CD4-positive, alpha-beta memory T cell (primary cell): ENCODE results near the gene EFTUD2. TPM values are rescaled to one million over a fixed set of nuclear protein-coding genes. Genes with fewer than 3 reads are reported as not detected.
A peak's percentile ranks its signal among the peaks of the same experiment; 100 is the strongest.

Source experiments
- CTCF ChIA-PET: fragments of 350-600 bp; sonication (Branson Sonifier 250); formaldehyde crosslinking; loops from one replicate; lab custom pipeline; 2021; ENCODE audit warnings: inconsistent platforms; ENCODE audit not compliant: partially characterized antibody; lab: Charles Lee
- POLR2A ChIA-PET: fragments of 350-600 bp; sonication (Branson Sonifier 250); formaldehyde crosslinking; loops from one replicate; lab custom pipeline; 2021; ENCODE audit not compliant: partially characterized antibody; lab: Charles Lee
- DNase-seq, 5 donors: peaks; one replicate each; pipeline versions ENCODE4 v3.0.0 to v3.0.0-alpha.2; 2020 to 2022; ENCODE audit warnings: mixed read lengths in 1 of 5
- H3K27ac ChIP-seq: one replicate; pipeline ENCODE4 v1.7.0; 2013; ENCODE audit warnings: low read depth, low read length
- H3K27me3 ChIP-seq: 2 replicates; pipeline ENCODE4 v1.7.0; 2013; ENCODE audit warnings: mild to moderate bottlenecking, low read length, moderate library complexity; ENCODE audit not compliant: insufficient read depth
- H3K36me3 ChIP-seq: 2 replicates; pipeline ENCODE4 v1.7.0; 2013; ENCODE audit warnings: mild to moderate bottlenecking, low read length, moderate library complexity; ENCODE audit not compliant: insufficient read depth
- H3K4me1 ChIP-seq: 2 replicates; pipeline ENCODE4 v1.7.0; 2013; ENCODE audit warnings: mild to moderate bottlenecking, low read length, moderate library complexity; ENCODE audit not compliant: insufficient read depth
- H3K4me3 ChIP-seq, 2 donors: one replicate each; pipeline ENCODE4 v1.7.0; 2013; ENCODE audit warnings: low read length in 2 of 2, mild to moderate bottlenecking in 1 of 2
- H3K9me3 ChIP-seq, 2 donors: one replicate each; pipeline ENCODE4 v1.7.0; 2013; ENCODE audit warnings: low read length in 2 of 2, control low read depth in 1 of 2; ENCODE audit not compliant: control insufficient read depth in 1 of 2
- H3K27ac Mint-ChIP-seq, 7 donors: one replicate each; pipeline ENCODE4 v1.8.0; 2020 to 2021; ENCODE audit warnings: mixed read lengths in 7 of 7, mild to moderate bottlenecking in 6 of 7, inconsistent platforms in 3 of 7, moderate library complexity in 3 of 7
- H3K27me3 Mint-ChIP-seq, 2 donors: one replicate each; pipeline ENCODE4 v1.8.0; 2020 to 2021; ENCODE audit warnings: mixed read lengths in 2 of 2
- H3K36me3 Mint-ChIP-seq, 2 donors: one replicate each; pipeline ENCODE4 v1.8.0; 2020 to 2021; ENCODE audit warnings: mixed read lengths in 2 of 2, inconsistent platforms in 1 of 2, mild to moderate bottlenecking in 1 of 2
- H3K4me1 Mint-ChIP-seq, 4 donors: one replicate each; pipeline ENCODE4 v1.8.0; 2020 to 2021; ENCODE audit warnings: mixed read lengths in 4 of 4, mild to moderate bottlenecking in 1 of 4
- H3K4me3 Mint-ChIP-seq, 8 donors: one replicate each; pipeline ENCODE4 v1.8.0; 2020 to 2021; ENCODE audit warnings: mixed read lengths in 8 of 8, mild to moderate bottlenecking in 7 of 8, moderate library complexity in 6 of 8, inconsistent platforms in 3 of 8
- H3K9me3 Mint-ChIP-seq, 8 donors: one replicate each; pipeline ENCODE4 v1.8.0; 2020 to 2021; ENCODE audit warnings: mixed read lengths in 8 of 8, mild to moderate bottlenecking in 5 of 8, inconsistent platforms in 3 of 8, moderate library complexity in 1 of 8
- intact Hi-C: fragments of 100-400 bp; cut with micrococcal nuclease; formaldehyde crosslinking; loops from one replicate; pipeline ENCODE4 v1.15.1; 2023
- polyA plus RNA-seq, 2 donors: library from polyadenylated mRNA; unstranded; fragments of 300-500 nt; fragmentation: Illumina TruSeq; gene quantifications; one replicate each; pipeline ENCODE4 v1.2.3, GENCODE V29; 2021
- total RNA-seq, 2 experiments: library from RNA; stranded (reverse); gene quantifications; one replicate each; pipeline ENCODE4 v1.2.3, GENCODE V29; 2021

Gene EFTUD2
- total and polyA plus RNA-seq, 4 experiments from 2014 or later, result 82.2 to 101 (median 90.6) TPM

DNA sequence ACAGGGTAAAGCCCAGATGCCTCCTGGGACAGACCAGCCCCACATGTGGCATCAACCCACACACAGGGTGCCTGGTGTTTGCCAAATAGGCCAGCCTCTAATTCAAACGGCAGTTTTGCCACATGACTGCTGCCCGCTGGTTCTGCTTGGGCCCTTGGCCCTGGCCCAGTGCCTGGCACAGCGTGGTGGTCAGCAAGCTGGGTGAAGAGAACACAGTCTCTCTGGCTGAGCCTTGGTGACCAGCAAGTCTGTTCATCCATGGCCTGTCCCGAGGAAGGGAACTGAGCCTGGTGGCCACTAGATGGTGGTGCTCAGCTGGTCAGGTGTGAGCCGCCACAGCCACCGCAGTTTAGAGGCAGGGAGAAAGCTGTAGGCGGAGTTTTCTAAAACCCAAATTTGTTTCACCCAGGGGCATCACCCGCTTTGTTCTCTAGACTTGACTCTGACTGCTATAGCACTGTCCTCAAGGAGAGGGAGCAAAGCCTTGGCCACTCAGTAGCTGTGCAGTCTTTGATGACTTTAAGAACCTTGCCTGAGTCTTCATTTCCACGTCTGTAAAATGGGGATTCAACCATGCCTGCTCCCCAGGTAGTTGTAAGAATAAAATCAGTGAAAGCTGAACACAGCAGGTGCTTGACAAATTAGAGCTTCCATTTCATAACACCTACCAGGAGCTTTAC is 20.8 kb upstream of the EFTUD2 start:
- CTCF ChIA-PET, result interaction anchor here (0.6 to 6.7 kb wide), 11 partner anchors 9 to 466 kb away, joined by 3 to 76 read pairs (median 4); partner anchors contain the start of gene ACBD4
- Histone ChIP-seq H3K4me1 (no peaks in the 10 kb centered on the region), H3K36me3 (no peaks in the 10 kb centered on the region), H3K4me3 (no peak overlapping the region), H3K27ac (no peak overlapping the region), H3K27me3 (no peaks in the 10 kb centered on the region), H3K9me3 (no peaks in the 10 kb centered on the region)
- Mint-ChIP-seq H3K9me3 (no peaks in the 10 kb centered on the region), H3K4me3 (no peak overlapping the region), H3K27ac (no peak overlapping the region), H3K4me1 (peaks cover 0 to 3% (median 0%) of the 10 kb centered on the region in 4 donors), H3K27me3 (peaks cover 4 to 6% of the 10 kb centered on the region in 2 donors), H3K36me3 (no peaks in the 10 kb centered on the region)
- peak in 4 of 5 donors; percentile 45 to 50 (median 48) for DNase-seq
- POLR2A ChIA-PET, result interaction anchor here (0.6 to 1.7 kb wide), 3 partner anchors 100 to 190 kb away, joined by 3 to 6 read pairs (median 3); no protein-coding TSS in a partner anchor
- intact Hi-C loops, result loop anchor here (1.0 to 2.0 kb wide), 3 partner anchors 102 to 279 kb away; no protein-coding TSS in a partner anchor

DNA sequence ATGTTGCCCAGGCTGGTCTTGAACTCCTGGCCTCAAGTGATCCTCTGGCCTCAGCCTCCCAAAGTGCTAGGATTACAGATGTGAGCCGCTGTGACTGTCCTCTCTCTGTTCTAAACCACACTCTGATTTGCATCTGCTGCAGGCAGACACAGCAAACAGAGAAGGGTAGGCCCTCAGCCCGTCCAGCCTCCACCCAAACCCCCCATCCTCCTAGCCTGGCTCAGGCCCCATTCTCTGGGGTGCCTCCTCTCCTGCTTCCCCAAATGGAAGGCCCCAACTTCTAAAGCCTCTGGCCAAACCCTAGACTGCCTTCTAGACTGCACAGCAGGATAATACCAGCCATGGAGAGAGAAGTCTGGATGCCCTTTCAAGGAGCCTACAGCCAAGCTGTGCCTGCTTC is 20.2 kb upstream of the EFTUD2 start:
- Histone ChIP-seq H3K27me3 (no peaks in the 10 kb centered on the region), H3K4me1 (no peaks in the 10 kb centered on the region), H3K9me3 (no peaks in the 10 kb centered on the region), H3K4me3 (no peak overlapping the region), H3K27ac (no peak overlapping the region), H3K36me3 (no peaks in the 10 kb centered on the region)
- peaks cover 0 to 3% (median 0%) of the 10 kb centered on the region in 4 donors for H3K4me1 Mint-ChIP-seq
- H3K4me3 Mint-ChIP-seq, result no peak overlapping the region
- intact Hi-C loops, result no loop called here
- no peaks in the 10 kb centered on the region for H3K36me3 Mint-ChIP-seq
- no peaks in the 10 kb centered on the region for H3K9me3 Mint-ChIP-seq
- ChIA-PET POLR2A (interaction anchor here (1.7 kb wide), 1 partner anchor 101 kb away, joined by 6 read pairs; no protein-coding TSS in a partner anchor), CTCF (interaction anchor here (0.6 to 6.7 kb wide), 5 partner anchors 8 to 216 kb away, joined by 3 to 76 read pairs (median 5); partner anchors contain the start of gene ACBD4)
- H3K27me3 Mint-ChIP-seq, result peaks cover 5 to 6% of the 10 kb centered on the region in 2 donors
- DNase-seq, result no peak
- H3K27ac Mint-ChIP-seq, result no peak overlapping the region

DNA sequence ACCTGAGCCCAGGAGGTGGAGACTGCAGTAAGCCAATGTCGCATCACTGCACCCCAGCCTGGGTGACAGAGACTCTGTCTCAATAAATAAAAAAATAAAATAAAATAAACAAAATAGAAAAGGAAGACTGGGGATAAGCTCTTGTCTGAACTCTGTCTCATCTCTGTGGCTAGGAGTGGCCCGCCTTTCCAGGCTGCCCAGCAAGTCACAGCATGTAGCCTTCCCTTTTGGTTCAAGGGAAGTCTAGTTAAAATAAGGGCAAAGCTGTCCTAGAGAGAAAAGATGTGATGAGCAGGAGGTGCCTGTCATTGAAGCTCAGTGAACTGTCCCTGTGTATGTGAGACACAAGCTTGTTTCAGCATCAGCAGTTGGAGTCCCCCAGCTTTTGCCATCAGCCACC is 18.8 kb upstream of the EFTUD2 start:
- no peaks in the 10 kb centered on the region for H3K9me3 ChIP-seq
- ChIA-PET CTCF (interaction anchor here (0.7 to 6.7 kb wide), 4 partner anchors 9 to 180 kb away, joined by 3 to 76 read pairs (median 22); no protein-coding TSS in a partner anchor), POLR2A (no interaction called here)
- no peaks in the 10 kb centered on the region for H3K27me3 ChIP-seq
- Mint-ChIP-seq H3K27me3 (peaks cover 9 to 15% of the 10 kb centered on the region in 2 donors), H3K4me1 (peaks cover 4 to 6% (median 6%) of the 10 kb centered on the region in 4 donors), H3K36me3 (no peaks in the 10 kb centered on the region), H3K9me3 (no peaks in the 10 kb centered on the region), H3K27ac (no peak overlapping the region), H3K4me3 (no peak overlapping the region)
- intact Hi-C loops, result no loop called here
- no peaks in the 10 kb centered on the region for H3K4me1 ChIP-seq
- H3K36me3 ChIP-seq, result no peaks in the 10 kb centered on the region
- no peak for DNase-seq
- no peak overlapping the region for H3K27ac ChIP-seq
- H3K4me3 ChIP-seq, result no peak overlapping the region

DNA sequence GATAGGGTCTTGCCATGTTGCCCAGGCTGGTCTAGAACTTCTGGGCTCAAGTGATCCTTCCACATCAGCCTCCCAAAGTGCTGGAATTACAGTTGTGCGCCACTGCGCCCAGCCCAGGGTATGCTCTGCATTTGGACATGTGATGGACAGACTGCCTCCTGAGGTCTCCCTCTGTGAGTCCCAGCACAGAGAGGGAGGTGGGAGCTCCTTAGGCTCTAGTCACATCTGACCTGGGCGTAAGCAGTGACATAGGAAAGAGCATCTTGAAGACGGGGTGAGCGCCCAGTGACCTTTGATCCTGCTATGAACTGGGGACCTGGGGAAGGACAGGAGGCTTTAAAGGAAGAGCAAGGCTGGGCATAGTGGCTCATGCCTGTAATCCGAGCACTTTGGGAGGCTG is 18.2 kb upstream of the EFTUD2 start:
- Mint-ChIP-seq H3K9me3 (no peaks in the 10 kb centered on the region), H3K4me1 (peaks cover 4 to 9% (median 7%) of the 10 kb centered on the region in 4 donors), H3K36me3 (no peaks in the 10 kb centered on the region), H3K27me3 (peaks cover 10 to 20% of the 10 kb centered on the region in 2 donors), H3K27ac (peak overlapping the region in 1 of 7 donors; percentile 29), H3K4me3 (no peak overlapping the region)
- no peak overlapping the region for H3K4me3 ChIP-seq
- H3K9me3 ChIP-seq, result no peaks in the 10 kb centered on the region
- CTCF ChIA-PET, result interaction anchor here (1.6 to 6.7 kb wide), 3 partner anchors 8 to 181 kb away, joined by 4 to 76 read pairs (median 40); no protein-coding TSS in a partner anchor
- H3K36me3 ChIP-seq, result no peaks in the 10 kb centered on the region
- H3K27ac ChIP-seq, result no peak overlapping the region
- no peaks in the 10 kb centered on the region for H3K27me3 ChIP-seq
- DNase-seq, result no peak
- POLR2A ChIA-PET, result no interaction called here
- H3K4me1 ChIP-seq, result no peaks in the 10 kb centered on the region
- intact Hi-C loops, result no loop called here

DNA sequence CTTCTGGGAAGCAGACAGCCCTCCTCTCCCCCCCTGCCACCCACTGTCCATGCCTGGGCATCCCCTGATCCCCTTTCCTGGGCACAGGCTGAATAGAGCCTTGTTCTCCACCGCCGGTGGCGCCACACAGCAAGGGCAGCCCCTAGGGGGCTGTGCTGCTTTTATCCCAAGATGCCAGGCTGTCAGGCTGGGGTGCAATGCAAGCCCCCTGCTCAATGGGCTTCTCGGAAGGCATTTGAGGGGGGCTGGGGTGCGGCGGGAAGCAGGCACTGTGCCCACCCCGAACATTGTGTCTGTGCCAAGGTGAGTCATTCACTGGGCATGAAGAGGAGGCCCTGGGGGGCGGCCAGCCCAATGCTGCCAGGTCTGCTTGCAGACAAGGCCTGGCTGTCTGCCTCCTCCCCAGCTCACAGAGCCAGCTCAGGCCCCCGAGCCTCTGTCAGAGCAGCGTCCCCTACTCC is 17.6 kb upstream of the EFTUD2 start:
- Histone ChIP-seq H3K27ac (no peak overlapping the region), H3K4me3 (no peak overlapping the region), H3K4me1 (no peaks in the 10 kb centered on the region), H3K27me3 (no peaks in the 10 kb centered on the region), H3K9me3 (no peaks in the 10 kb centered on the region), H3K36me3 (no peaks in the 10 kb centered on the region)
- H3K27ac Mint-ChIP-seq, result no peak overlapping the region
- H3K4me3 Mint-ChIP-seq, result no peak overlapping the region
- no peaks in the 10 kb centered on the region for H3K36me3 Mint-ChIP-seq
- intact Hi-C loops, result no loop called here
- CTCF ChIA-PET, result interaction anchor here (4.8 to 6.7 kb wide), 2 partner anchors 104 to 182 kb away, joined by 40 to 76 read pairs; no protein-coding TSS in a partner anchor
- DNase-seq, result no peak
- POLR2A ChIA-PET, result no interaction called here
- peaks cover 12 to 22% of the 10 kb centered on the region in 2 donors for H3K27me3 Mint-ChIP-seq
- peaks cover 4 to 11% (median 8%) of the 10 kb centered on the region in 4 donors for H3K4me1 Mint-ChIP-seq
- H3K9me3 Mint-ChIP-seq, result no peaks in the 10 kb centered on the region

DNA sequence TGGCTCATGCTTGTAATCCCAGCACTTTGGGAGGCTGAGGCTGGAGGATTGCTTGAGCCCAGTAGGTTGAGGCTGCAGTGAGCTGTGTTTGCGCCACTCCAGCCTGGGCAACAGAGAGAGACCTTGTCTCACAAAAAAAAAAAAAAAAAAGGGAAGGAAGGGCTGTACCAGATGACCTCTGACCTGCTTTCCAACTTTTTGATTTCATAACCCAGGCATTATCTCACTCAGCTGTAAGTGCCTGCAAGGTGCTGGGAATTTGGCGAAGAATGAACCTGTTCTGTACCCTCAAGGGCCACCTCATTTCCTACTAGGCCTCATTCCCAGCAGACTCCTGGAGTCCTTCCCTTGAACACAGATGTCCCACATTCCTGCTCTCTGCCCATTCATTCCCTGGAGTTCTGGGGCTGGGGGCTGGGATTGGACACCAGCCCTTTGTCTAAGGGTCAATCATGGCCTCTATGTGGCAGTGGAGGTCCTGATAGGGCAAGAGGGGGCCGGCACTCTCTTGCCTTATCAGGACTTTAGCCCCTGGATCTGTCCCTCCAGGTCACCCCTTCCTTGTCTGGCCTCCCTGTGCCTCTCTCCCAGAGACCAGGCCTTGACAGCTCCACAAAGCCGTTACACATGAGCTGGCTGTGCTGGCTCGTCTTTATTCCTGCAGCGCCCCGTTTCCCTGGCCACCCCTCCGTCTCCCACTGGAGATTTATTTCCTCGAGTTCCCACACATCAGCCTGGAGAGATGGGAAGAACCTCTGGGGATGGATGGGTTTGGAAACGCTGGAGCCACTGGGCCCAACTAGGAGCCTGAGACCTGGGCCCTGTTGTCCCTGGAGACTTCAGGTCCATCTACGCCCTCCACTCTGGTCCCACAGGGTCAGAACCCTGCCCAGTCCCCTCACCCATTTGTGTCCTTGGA is 16.9 kb upstream of the EFTUD2 start:
- no peaks in the 10 kb centered on the region for H3K36me3 ChIP-seq
- no peak for DNase-seq
- no peaks in the 10 kb centered on the region for H3K4me1 ChIP-seq
- no peaks in the 10 kb centered on the region for H3K9me3 Mint-ChIP-seq
- no peak overlapping the region for H3K27ac ChIP-seq
- intact Hi-C loops, result no loop called here
- CTCF ChIA-PET, result no interaction called here
- POLR2A ChIA-PET, result interaction anchor here (0.6 kb wide), 1 partner anchor 178 kb away, joined by 5 read pairs; no protein-coding TSS in a partner anchor
- no peaks in the 10 kb centered on the region for H3K27me3 ChIP-seq
- peaks cover 16 to 18% of the 10 kb centered on the region in 2 donors for H3K27me3 Mint-ChIP-seq
- H3K4me3 Mint-ChIP-seq, result no peak overlapping the region
- no peaks in the 10 kb centered on the region for H3K36me3 Mint-ChIP-seq
- H3K27ac Mint-ChIP-seq, result peak overlapping the region in 1 of 7 donors; percentile 57
- H3K4me3 ChIP-seq, result no peak overlapping the region
- no peaks in the 10 kb centered on the region for H3K9me3 ChIP-seq
- H3K4me1 Mint-ChIP-seq, result peaks cover 6 to 11% (median 10%) of the 10 kb centered on the region in 4 donors
